ENCODE results near the gene METTL22. TPM values are rescaled to one million over a fixed set of nuclear protein-coding genes. Genes with fewer than 3 reads are reported as not detected.

METTL22 gene
- polyA plus RNA-seq, 2 of the 4 experiments (the other 2 are of a cell fraction) = 21.0 to 40.9 TPM

GRCh38 chr16:8639694-8640093 lies 18.2 kb downstream of the METTL22 start (continued):
- no peak for TF ChIP-seq BCL3 (IDR thresholded peaks at IDR 0.05)
- TF ChIP-seq MAFK (IDR thresholded peaks at IDR 0.05; ENCODE audit: partially characterized antibody) = no peak
- TF ChIP-seq FOXS1 (CRISPR knock-in tag; IDR thresholded peaks at IDR 0.05) = no peak
- no peak for TF ChIP-seq EHMT2 (IDR thresholded peaks at IDR 0.05; ENCODE audit: low read depth)
- no peak for TF ChIP-seq HDAC2 (IDR thresholded peaks at IDR 0.05)
- no peak for TF ChIP-seq KDM5A (IDR thresholded peaks at IDR 0.05)
- no peak for TF ChIP-seq GATA3 (IDR thresholded peaks at IDR 0.05; ENCODE audit: borderline replicate concordance)
- no peak for TF ChIP-seq TP53 (CRISPR knock-in tag; IDR thresholded peaks at IDR 0.05)
- no peak for TF ChIP-seq TFCP2L1 (CRISPR knock-in tag; IDR thresholded peaks at IDR 0.05)

GRCh38 chr16:8641671-8642070 lies 20.2 kb downstream of the METTL22 start:
- H3K4me2 ChIP-seq = no peak overlapping the region
- ChIA-PET CTCF (no interaction called here), POLR2A (no interaction called here)
- DNase-seq (ENCODE audit: low read depth in 1 of 2, low spot score in 1 of 2) (no peak), FAIRE-seq (no peak), ATAC-seq (no peak; a peak in 1 of 6 replicates)
- no peak overlapping the region for H3K4me3 ChIP-seq
- no peaks in the 10 kb centered on the region for H3K4me1 ChIP-seq
- H3K9me3 ChIP-seq = no peaks in the 10 kb centered on the region
- TF ChIP-seq MYC (IDR thresholded peaks at IDR 0.05; ENCODE audit: borderline replicate concordance, low read length) (no peak), ZSCAN20 (CRISPR knock-in tag; IDR thresholded peaks at IDR 0.05) (no peak), EHF (CRISPR knock-in tag; IDR thresholded peaks at IDR 0.05) (no peak), RCOR1 (IDR thresholded peaks at IDR 0.05; ENCODE audit: low read depth, low read length) (no peak), CBX8 (IDR thresholded peaks at IDR 0.05) (no peak), FOXS1 (CRISPR knock-in tag; IDR thresholded peaks at IDR 0.05) (no peak), KDM1A (IDR thresholded peaks at IDR 0.05; ENCODE audit: low read depth) (no peak), REST (IDR thresholded peaks at IDR 0.05) (no peak), ZFP36 (IDR thresholded peaks at IDR 0.05; ENCODE audit: borderline replicate concordance, partially characterized antibody) (no peak)
- 75% methylated on average over 8 of the region's 9 CpGs for whole genome bisulfite sequencing (ENCODE audit: missing lambda C conversion rate)
- H3K27ac ChIP-seq = no peak overlapping the region

- POLR2A ChIA-PET = no interaction called here
- Histone ChIP-seq H3K9me3 (no peaks in the 10 kb centered on the region), H3K27ac (no peak overlapping the region), H3K4me3 (no peak overlapping the region), H3K4me2 (no peak overlapping the region), H3K4me1 (no peaks in the 10 kb centered on the region)
- CTCF ChIA-PET = interaction anchor here (1.0 to 1.5 kb wide), 3 partner anchors 22 to 146 kb away, joined by 3 read pairs; no protein-coding TSS in a partner anchor
- TF ChIP-seq RCOR1 (IDR thresholded peaks at IDR 0.05; ENCODE audit: low read depth, low read length) (no peak), ESRRA (IDR thresholded peaks at IDR 0.05; ENCODE audit: borderline replicate concordance, low read length) (no peak), RFX5 (IDR thresholded peaks at IDR 0.05) (no peak), E2F6 (IDR thresholded peaks at IDR 0.05; ENCODE audit: borderline replicate concordance, low read depth) (no peak), EP300 (IDR thresholded peaks at IDR 0.05) (no peak), JUNB (IDR thresholded peaks at IDR 0.05) (no peak), TP53 (CRISPR knock-in tag; IDR thresholded peaks at IDR 0.05) (no peak), MYC (IDR thresholded peaks at IDR 0.05; ENCODE audit: borderline replicate concordance, low read length) (no peak), CHD2 (IDR thresholded peaks at IDR 0.05; ENCODE audit: low read length, partially characterized antibody) (no peak), KDM1A (IDR thresholded peaks at IDR 0.05; ENCODE audit: low read depth) (no peak), TFCP2L1 (CRISPR knock-in tag; IDR thresholded peaks at IDR 0.05) (no peak)
- 89% methylated on average over 16 of the region's 16 CpGs for WGBS (ENCODE audit: missing lambda C conversion rate)
- ATAC-seq (no peak), FAIRE-seq (no peak), DNase-seq (ENCODE audit: low read depth in 1 of 2, low spot score in 1 of 2) (no peak)
These were observed 20.6 kb downstream of the METTL22 start for GRCh38 chr16:8642146-8642545.

Data from A549 (cell line).